Karpas-422 (cell line): ENCODE data around the gene ZNF667. TPM values are rescaled to one million over a fixed set of nuclear protein-coding genes. Genes with fewer than 3 reads are reported as not detected.

ENCODE experiments used
- DNase-seq: peaks from one replicate; pipeline ENCODE4 v3.0.0-alpha.2; 2015
- H2AFZ ChIP-seq: fragments of 200-600 bp; sonication (generic); 2 replicates; pipeline ENCODE4 v1.6.1; 2014; ENCODE audit warnings: antibody characterized with exemption, low read length, mixed read lengths
- H3K27ac ChIP-seq: fragments of 200-600 bp; sonication (generic); 2 replicates; pipeline ENCODE4 v1.5.1; 2014; ENCODE audit warnings: mild to moderate bottlenecking, low read length, moderate library complexity
- H3K27me3 ChIP-seq: fragments of 200-600 bp; sonication (generic); 2 replicates; pipeline ENCODE4 v1.6.1; 2014; ENCODE audit warnings: low read length, mixed read lengths
- H3K36me3 ChIP-seq: fragments of 200-600 bp; sonication (generic); 2 replicates; pipeline ENCODE4 v1.6.1; 2014; ENCODE audit warnings: low read length, mixed read lengths; ENCODE audit not compliant: insufficient read depth
- H3K4me1 ChIP-seq: fragments of 200-600 bp; sonication (generic); 2 replicates; pipeline ENCODE4 v1.6.1; 2014; ENCODE audit warnings: mild to moderate bottlenecking, low read length, mixed read lengths
- H3K4me2 ChIP-seq: fragments of 200-600 bp; sonication (generic); 2 replicates; pipeline ENCODE4 v1.6.1; 2014; ENCODE audit warnings: low read length, low read depth, mild to moderate bottlenecking; ENCODE audit not compliant: poor library complexity, severe bottlenecking
- H3K4me3 ChIP-seq: fragments of 200-600 bp; sonication (generic); 2 replicates; pipeline ENCODE4 v1.5.1; 2014; ENCODE audit warnings: mild to moderate bottlenecking, antibody characterized with exemption, low read length, mixed read lengths
- H3K79me2 ChIP-seq: fragments of 200-600 bp; sonication (generic); 2 replicates; pipeline ENCODE4 v1.6.1; 2014; ENCODE audit warnings: mild to moderate bottlenecking, low read length, mixed read lengths
- H3K9ac ChIP-seq: fragments of 200-600 bp; sonication (generic); 2 replicates; pipeline ENCODE4 v1.6.0; 2014; ENCODE audit warnings: low read length
- H3K9me2 ChIP-seq: fragments of 200-600 bp; sonication (generic), shearing (Covaris generic); replicated peaks from 2 replicates; pipeline ENCODE4 v1.6.0; 2014; ENCODE audit warnings: mild to moderate bottlenecking, low read length, moderate library complexity; ENCODE audit not compliant: insufficient read depth
- H3K9me3 ChIP-seq: fragments of 300-700, 200-600 bp; sonication (generic); 2 replicates; pipeline ENCODE4 v1.6.1; 2014; ENCODE audit warnings: low read length, mixed read lengths
- H4K20me1 ChIP-seq: fragments of 200-600 bp; sonication (generic); 2 replicates; pipeline ENCODE4 v1.6.1; 2014; ENCODE audit warnings: mild to moderate bottlenecking, antibody characterized with exemption, low read length, low read depth; ENCODE audit not compliant: insufficient read depth
- total RNA-seq: library from RNA; depleted of rRNA; stranded (reverse); fragments of >200 nt; shearing (Covaris generic); gene quantifications from 2 replicates; pipeline ENCODE4 v1.2.3, GENCODE V29; 2014; ENCODE audit warnings: low replicate concordance; rRNA removed

The ZNF667 gene
- total RNA-seq, 1 experiment from 2014 or later: not detected

- H3K4me2 ChIP-seq: peak overlapping the region; percentile 98
- H3K9me3 ChIP-seq: peaks cover 57% of the 10 kb centered on the region
- no peaks in the 10 kb centered on the region for H3K9me2 ChIP-seq
- H4K20me1 ChIP-seq: no peaks in the 10 kb centered on the region
- no peaks in the 10 kb centered on the region for H3K27me3 ChIP-seq
- DNase-seq: peak; percentile 56
- H3K79me2 ChIP-seq: peaks cover 19% of the 10 kb centered on the region
- H3K36me3 ChIP-seq: peaks cover 28% of the 10 kb centered on the region
- H3K4me3 ChIP-seq: peak overlapping the region; percentile 79
- no peak overlapping the region for H3K27ac ChIP-seq
- peak overlapping the region; percentile 82 for H3K9ac ChIP-seq
- peak overlapping the region; percentile 85 for H2AFZ ChIP-seq
- H3K4me1 ChIP-seq: peaks cover 18% of the 10 kb centered on the region
Measured at GRCh38 chr19:56403261-56403660, 73.9 kb downstream of the ZNF667 start.

- H3K4me2 ChIP-seq: no peak overlapping the region
- H2AFZ ChIP-seq: no peak overlapping the region
- H4K20me1 ChIP-seq: no peaks in the 10 kb centered on the region
- peaks cover 45% of the 10 kb centered on the region for H3K9me3 ChIP-seq
- peak; percentile 50 for DNase-seq
- H3K79me2 ChIP-seq: peaks cover 12% of the 10 kb centered on the region
- H3K27me3 ChIP-seq: no peaks in the 10 kb centered on the region
- H3K27ac ChIP-seq: no peak overlapping the region
- 0 out of 2 replicates have a peak, but pooled peaks cover 8% of the 10 kb centered on the region for H3K36me3 ChIP-seq
- peaks cover 18% of the 10 kb centered on the region for H3K4me1 ChIP-seq
- no peak overlapping the region for H3K9ac ChIP-seq
- H3K4me3 ChIP-seq: no peak overlapping the region
- no peaks in the 10 kb centered on the region for H3K9me2 ChIP-seq
Measured at GRCh38 chr19:56400485-56400884, 76.7 kb downstream of the ZNF667 start.

- Histone ChIP-seq H3K4me1 (peaks cover 8% of the 10 kb centered on the region), H3K9ac (no peak overlapping the region), H3K4me2 (no peak overlapping the region), H2AFZ (no peak overlapping the region), H3K79me2 (no peaks in the 10 kb centered on the region), H3K27ac (no peak overlapping the region), H3K4me3 (no peak overlapping the region), H3K36me3 (0 out of 2 replicates have a peak, but pooled peaks cover 8% of the 10 kb centered on the region), H3K9me2 (no peaks in the 10 kb centered on the region), H3K9me3 (peaks cover 53% of the 10 kb centered on the region), H4K20me1 (no peaks in the 10 kb centered on the region), H3K27me3 (no peaks in the 10 kb centered on the region)
- DNase-seq: no peak
Measured at GRCh38 chr19:56398809-56399208, 78.3 kb downstream of the ZNF667 start.

DNA sequence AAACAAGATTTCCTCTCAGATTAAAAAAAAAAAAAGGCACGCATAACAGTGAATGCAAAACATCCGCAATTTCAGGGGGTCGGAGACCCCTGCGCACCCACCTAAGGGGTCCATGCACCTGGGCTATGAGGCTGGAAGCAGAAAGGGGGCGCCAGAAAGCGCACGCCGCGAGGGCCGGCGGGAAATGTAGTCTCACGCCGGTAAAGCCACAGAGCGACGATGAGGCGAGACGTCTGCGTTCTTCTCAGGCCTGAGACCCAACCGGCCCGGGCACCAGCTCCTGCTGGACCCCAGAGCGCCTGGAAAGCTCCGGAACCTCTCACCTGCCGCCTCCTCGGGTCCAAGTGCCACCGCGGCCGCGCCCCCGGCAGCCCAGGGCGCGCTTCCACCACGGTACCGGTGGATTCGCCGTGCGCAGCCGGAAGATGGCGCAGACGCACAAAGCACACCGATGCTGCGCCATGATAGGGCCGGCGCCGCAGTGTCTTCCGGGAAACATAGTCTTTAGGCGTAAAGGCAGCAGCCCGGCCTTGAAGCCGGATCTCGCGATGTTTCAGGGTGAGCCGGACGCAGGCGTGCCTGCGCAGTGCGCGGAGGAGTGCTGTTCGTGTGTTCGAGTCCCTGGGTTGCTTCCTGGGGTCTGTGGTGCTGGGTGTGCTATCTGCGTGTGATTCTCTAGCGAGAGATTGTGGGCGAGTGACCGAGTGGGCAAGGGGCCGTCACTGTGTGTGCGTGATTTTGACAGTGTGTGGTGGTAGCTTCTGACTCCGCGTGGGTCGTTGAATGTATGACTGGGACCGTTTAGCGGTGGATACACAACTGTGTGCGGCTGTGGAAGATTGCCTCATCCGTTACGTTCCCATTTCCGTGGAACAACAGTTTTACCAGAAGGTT, 83.8 kb downstream of the ZNF667 start, which contains the start of gene ZNF582:
TSS of gene ZNF582 (minus strand) at position 416 of the 894 bp plus-strand sequence. CDS start 1,782 bp downstream, outside the sequence.
- H3K79me2 ChIP-seq: no peaks in the 10 kb centered on the region
- H3K9me3 ChIP-seq: peaks cover 41% of the 10 kb centered on the region
- H3K4me1 ChIP-seq: no peaks in the 10 kb centered on the region
- no peak within 1 kb of the TSS for H3K27ac ChIP-seq
- no peaks in the 10 kb centered on the region for H3K9me2 ChIP-seq
- H3K4me2 ChIP-seq: peak within 1 kb of the TSS; percentile 46
- DNase-seq: peak; percentile 93
- H3K4me3 ChIP-seq: peak within 1 kb of the TSS; percentile 68
- no peaks in the 10 kb centered on the region for H3K27me3 ChIP-seq
- peak within 1 kb of the TSS; percentile 70 for H3K9ac ChIP-seq
- no peaks in the 10 kb centered on the region for H3K36me3 ChIP-seq
- H2AFZ ChIP-seq: peak within 1 kb of the TSS; percentile 75
- no peaks in the 10 kb centered on the region for H4K20me1 ChIP-seq

Other genes with a start within 250 kb of the ZNF667 start
- gene EDDM13, start 204.6 kb downstream of the ZNF667 start, total RNA-seq: not detected in 2 replicates
- gene ZSCAN5A, start 162.5 kb downstream of the ZNF667 start, total RNA-seq: 14.4 and 16.2 TPM in 2 replicates
- 2.6 and 3.4 TPM in 2 replicates for gene ZNF582, start 83.8 kb downstream of the ZNF667 start, total RNA-seq
- gene ZNF583, start 73.0 kb downstream of the ZNF667 start, total RNA-seq: 4.9 and 6.7 TPM in 2 replicates
- not detected in 2 replicates for gene ZNF471, start 30.5 kb upstream of the ZNF667 start, total RNA-seq
- gene ZFP28, start 61.6 kb upstream of the ZNF667 start, total RNA-seq: not detected in 2 replicates
- gene ZNF470, start 90.1 kb upstream of the ZNF667 start, total RNA-seq: not detected in 2 replicates
- 16.4 and 23.2 TPM in 2 replicates for gene ZNF71, start 118.0 kb upstream of the ZNF667 start, total RNA-seq
- gene SMIM17, start 165.8 kb upstream of the ZNF667 start, total RNA-seq: 0.19 and 0.32 TPM in 2 replicates
- not detected in 2 replicates for gene ZNF835, start 194.4 kb upstream of the ZNF667 start, total RNA-seq